ENCODE measurements around the gene CGB3. TPM values are rescaled to one million over a fixed set of nuclear protein-coding genes. Genes with fewer than 3 reads are reported as not detected.

Gene CGB3
- total RNA-seq, 4 donors from 2014 or later, result not detected

- no peak for TF ChIP-seq CTCF (IDR thresholded peaks at IDR 0.05; ENCODE audit: low read depth)
Measured at GRCh38 chr19:48986211-48986610, 37.9 kb downstream of the CGB3 start.

GRCh38 chr19:48985711-48986110 is 38.4 kb downstream of the CGB3 start:
- TF ChIP-seq CTCF (IDR thresholded peaks at IDR 0.05; ENCODE audit: low read depth), result no peak

GRCh38 chr19:48982280-48982679 is 41.9 kb downstream of the CGB3 start:
- TF ChIP-seq CTCF (IDR thresholded peaks at IDR 0.05; ENCODE audit: low read depth), result no peak

GRCh38 chr19:48977061-48977460 is 47.1 kb downstream of the CGB3 start:
- TF ChIP-seq CTCF (IDR thresholded peaks at IDR 0.05; ENCODE audit: low read depth), result no peak

GRCh38 chr19:48975947-48976847 is 47.9 kb downstream of the CGB3 start:
- TF ChIP-seq CTCF (IDR thresholded peaks at IDR 0.05; ENCODE audit: low read depth), result no peak

Small RNAs within 50 kb of the gene (small RNA-seq; reads per million reads assigned to genes)
- gene MIR6798, result not detected

Other genes starting within 250 kb of the CGB3 start
- gene BCAT2, start 213.3 kb downstream of the CGB3 start, total RNA-seq, result 10 to 100 TPM; 25.4 to 71.6 (median 40.1) TPM
- 10 to 100 TPM in 3 of 4 donors, 1 to 10 TPM in 1; 6.4 to 19.0 (median 13.8) TPM for gene HSD17B14, start 187.8 kb downstream of the CGB3 start, total RNA-seq
- gene PLEKHA4, start 155.7 kb downstream of the CGB3 start, total RNA-seq, result 10 to 100 TPM in 1 of 4 donors, 1 to 10 TPM in 3; 5.7 to 27.3 (median 8.5) TPM
- 10 to 100 TPM; 30.5 to 81.7 (median 48.3) TPM for gene PPP1R15A, start 151.9 kb downstream of the CGB3 start, total RNA-seq
- under 1 TPM in 1 of 4 donors, not detected in 3; 0.22 TPM for gene TULP2, start 125.6 kb downstream of the CGB3 start, total RNA-seq
- 100 to 1,000 TPM; 128 to 480 (median 313) TPM for gene NUCB1, start 124.0 kb downstream of the CGB3 start, total RNA-seq
- 1 to 10 TPM in 1 of 4 donors, not detected in 3; 1.1 TPM for gene DHDH, start 90.6 kb downstream of the CGB3 start, total RNA-seq
- 10 to 100 TPM; 21.0 to 37.2 (median 31.2) TPM for gene BAX, start 69.5 kb downstream of the CGB3 start, total RNA-seq
- over 10,000 TPM in 3 of 4 donors, 1,000 to 10,000 TPM in 1; 7,770 to 28,830 (median 13,714) TPM for gene FTL, start 59.0 kb downstream of the CGB3 start, total RNA-seq
- gene GYS1, start 31.0 kb downstream of the CGB3 start, total RNA-seq, result 10 to 100 TPM; 15.1 to 86.3 (median 34.5) TPM
- gene RUVBL2, start 30.4 kb downstream of the CGB3 start, total RNA-seq, result 10 to 100 TPM; 34.3 to 62.5 (median 49.4) TPM
- not detected for gene LHB, start 7.2 kb downstream of the CGB3 start, total RNA-seq
- not detected for gene CGB2, start 7.6 kb upstream of the CGB3 start, total RNA-seq
- not detected for gene CGB1, start 12.6 kb upstream of the CGB3 start, total RNA-seq
- not detected for gene CGB5, start 19.5 kb upstream of the CGB3 start, total RNA-seq
- not detected for gene CGB8, start 24.8 kb upstream of the CGB3 start, total RNA-seq
- gene CGB7, start 33.4 kb upstream of the CGB3 start, total RNA-seq, result 1 to 10 TPM in 1 of 4 donors, not detected in 3; 1.3 TPM
- gene NTF4, start 40.5 kb upstream of the CGB3 start, total RNA-seq, result not detected
- not detected for gene KCNA7, start 48.4 kb upstream of the CGB3 start, total RNA-seq
- gene SNRNP70, start 61.1 kb upstream of the CGB3 start, total RNA-seq, result 100 to 1,000 TPM; 122 to 164 (median 152) TPM
- gene LIN7B, start 90.0 kb upstream of the CGB3 start, total RNA-seq, result 1 to 10 TPM in 3 of 4 donors, not detected in 1; 6.6 to 9.0 (median 7.1) TPM
- gene C19orf73, start 94.8 kb upstream of the CGB3 start, total RNA-seq, result 1 to 10 TPM in 3 of 4 donors, not detected in 1; 1.1 to 6.5 (median 1.5) TPM
- gene PPFIA3, start 95.2 kb upstream of the CGB3 start, total RNA-seq, result 1 to 10 TPM in 3 of 4 donors, under 1 TPM in 1; 0.68 to 5.7 (median 2.4) TPM
- gene HRC, start 131.1 kb upstream of the CGB3 start, total RNA-seq, result 1 to 10 TPM in 2 of 4 donors, under 1 TPM in 2; 0.49 to 3.8 (median 1.7) TPM
- 10 to 100 TPM in 3 of 4 donors, 1 to 10 TPM in 1; 6.5 to 25.8 (median 11.8) TPM for gene TRPM4, start 133.5 kb upstream of the CGB3 start, total RNA-seq